CD4-positive, alpha-beta T cell (primary cell): Measurements from ENCODE around the gene PRICKLE1. TPM values are rescaled to one million over a fixed set of nuclear protein-coding genes. Genes with fewer than 3 reads are reported as not detected.

Experiments used
- ATAC-seq: fragments of 200-7000 bp; cut with Tn5 transposase; one replicate; pipeline ENCODE4 v1.10.0; 2022; ENCODE audit warnings: mild to moderate bottlenecking; ENCODE audit not compliant: poor library complexity
- CTCF ChIA-PET: fragments of 350-600 bp; sonication (Branson Sonifier 250); formaldehyde crosslinking; loops from one replicate; lab custom pipeline; 2021; ENCODE audit warnings: antibody characterized with exemption, inconsistent platforms; lab: Charles Lee
- POLR2A ChIA-PET: fragments of 350-600 bp; sonication (Branson Sonifier 250); formaldehyde crosslinking; loops from one replicate; lab custom pipeline; 2021; ENCODE audit warnings: antibody characterized with exemption, inconsistent platforms; lab: Charles Lee
- DNase-seq, 14 experiments: peaks; one replicate each; pipeline ENCODE4 v3.0.0-alpha.2; 2013 to 2020; ENCODE audit warnings: mixed read lengths in 2 of 14
- H3K27ac ChIP-seq, 2 donors: one replicate each; pipeline versions ENCODE4 v1.5.1 to v1.7.0; 2013; ENCODE audit warnings: low read length in 2 of 2, low read depth in 1 of 2, mild to moderate bottlenecking in 1 of 2
- H3K27me3 ChIP-seq, 2 experiments: 1 replicate in 1 of 2; 2 replicates in 1 of 2; pipeline versions ENCODE4 v1.6.1 to v1.7.0; 2013; ENCODE audit warnings: low read length in 2 of 2, control low read depth in 1 of 2, mild to moderate bottlenecking in 1 of 2, moderate library complexity in 1 of 2; ENCODE audit not compliant: insufficient read depth in 2 of 2, control insufficient read depth in 1 of 2
- H3K36me3 ChIP-seq: one replicate; pipeline ENCODE4 v1.6.1; 2013; ENCODE audit warnings: low read length, control low read depth; ENCODE audit not compliant: insufficient read depth
- H3K4me1 ChIP-seq: one replicate; pipeline ENCODE4 v1.6.1; 2013; ENCODE audit warnings: low read length, control low read depth; ENCODE audit not compliant: insufficient read depth
- H3K4me3 ChIP-seq: one replicate; pipeline ENCODE4 v1.5.1; 2013; ENCODE audit warnings: mild to moderate bottlenecking, low read length, moderate library complexity
- H3K9me3 ChIP-seq, 2 experiments: 1 replicate in 1 of 2; 2 replicates in 1 of 2; pipeline versions ENCODE4 v1.6.1 to v1.7.0; 2013; ENCODE audit warnings: low read length in 2 of 2, mild to moderate bottlenecking in 2 of 2, control low read depth in 1 of 2, moderate library complexity in 1 of 2; ENCODE audit not compliant: control insufficient read depth in 1 of 2, insufficient read depth in 1 of 2
- H3K27ac Mint-ChIP-seq: one replicate; pipeline ENCODE4 v1.8.0; 2020; ENCODE audit warnings: mixed read lengths
- H3K27me3 Mint-ChIP-seq: one replicate; pipeline ENCODE4 v1.8.0; 2021; ENCODE audit warnings: mixed read lengths
- H3K36me3 Mint-ChIP-seq: one replicate; pipeline ENCODE4 v1.8.0; 2021; ENCODE audit warnings: low read depth, mixed read lengths
- H3K4me1 Mint-ChIP-seq: one replicate; pipeline ENCODE4 v1.8.0; 2021; ENCODE audit warnings: low read depth, mixed read lengths
- H3K4me3 Mint-ChIP-seq: one replicate; pipeline ENCODE4 v1.8.0; 2020; ENCODE audit warnings: mild to moderate bottlenecking, mixed read lengths
- H3K9me3 Mint-ChIP-seq: one replicate; pipeline ENCODE4 v1.8.0; 2020; ENCODE audit warnings: mixed read lengths
- CTCF ChIP-seq: fragments of 200-600 bp; IDR thresholded peaks from one replicate; pipeline ENCODE4 v1.8.0; 2022; ENCODE audit warnings: antibody characterized with exemption, mild to moderate bottlenecking
- intact Hi-C, 2 experiments: fragments of 100-400 bp; cut with DNase I in 1 of 2; cut with micrococcal nuclease in 1 of 2; formaldehyde crosslinking; loops; one replicate each; pipeline versions ENCODE4 v1.15.1 to v1.9.0; 2023 to 2025; cut with DNase I, micrococcal nuclease
- total RNA-seq, 174 experiments: library from RNA in 2 of 174; stranded (reverse) in 2 of 174; gene quantifications; one replicate each; pipeline ENCODE4 v1.2.3 and lab custom pipeline; 2021 to 2026

Gene PRICKLE1
- total RNA-seq, 2 experiments from 2014 or later: not detected

GRCh38 chr12:42583016-42583415 lies 6.5 kb downstream of the PRICKLE1 start:
- H3K27me3 ChIP-seq: peaks cover 11 to 33% of the 10 kb centered on the region in 2 experiments
- H3K9me3 ChIP-seq: no peaks in the 10 kb centered on the region
- H3K4me1 Mint-ChIP-seq: no peaks in the 10 kb centered on the region
- no peak overlapping the region for H3K4me3 ChIP-seq
- no peak overlapping the region for H3K4me3 Mint-ChIP-seq
- peaks cover 59% of the 10 kb centered on the region for H3K27me3 Mint-ChIP-seq
- no peak for DNase-seq
- CTCF ChIA-PET: no interaction called here
- POLR2A ChIA-PET: no interaction called here
- no peaks in the 10 kb centered on the region for H3K4me1 ChIP-seq
- no peaks in the 10 kb centered on the region for H3K36me3 Mint-ChIP-seq
- no peak overlapping the region for H3K27ac ChIP-seq
- H3K27ac Mint-ChIP-seq: no peak overlapping the region
- no peak for TF ChIP-seq CTCF
- no peak for ATAC-seq
- intact Hi-C loops: no loop called here
- H3K36me3 ChIP-seq: no peaks in the 10 kb centered on the region
- H3K9me3 Mint-ChIP-seq: no peaks in the 10 kb centered on the region

- H3K36me3 Mint-ChIP-seq: no peaks in the 10 kb centered on the region
- no peaks in the 10 kb centered on the region for H3K4me1 Mint-ChIP-seq
- no peak for TF ChIP-seq CTCF
- H3K4me3 Mint-ChIP-seq: no peak overlapping the region
- H3K27me3 ChIP-seq: peaks cover 6 to 28% of the 10 kb centered on the region in 2 experiments
- no peaks in the 10 kb centered on the region for H3K4me1 ChIP-seq
- no peaks in the 10 kb centered on the region for H3K9me3 ChIP-seq
- no peaks in the 10 kb centered on the region for H3K36me3 ChIP-seq
- ATAC-seq (no peak), DNase-seq (no peak)
- intact Hi-C loops: no loop called here
- H3K27ac ChIP-seq: no peak overlapping the region
- CTCF ChIA-PET: no interaction called here
- H3K27ac Mint-ChIP-seq: no peak overlapping the region
- peaks cover 54% of the 10 kb centered on the region for H3K27me3 Mint-ChIP-seq
- H3K4me3 ChIP-seq: no peak overlapping the region
- H3K9me3 Mint-ChIP-seq: no peaks in the 10 kb centered on the region
- POLR2A ChIA-PET: no interaction called here
Measured at GRCh38 chr12:42582498-42582897, 7.0 kb downstream of the PRICKLE1 start.

- ATAC-seq (no peak), DNase-seq (no peak)
- POLR2A ChIA-PET: no interaction called here
- H3K27me3 Mint-ChIP-seq: peaks cover 49% of the 10 kb centered on the region
- no peaks in the 10 kb centered on the region for H3K9me3 Mint-ChIP-seq
- Histone ChIP-seq H3K27me3 (peaks cover 2 to 24% of the 10 kb centered on the region in 2 experiments), H3K4me1 (no peaks in the 10 kb centered on the region), H3K27ac (no peak overlapping the region), H3K4me3 (no peak overlapping the region), H3K36me3 (no peaks in the 10 kb centered on the region), H3K9me3 (no peaks in the 10 kb centered on the region)
- TF ChIP-seq CTCF: no peak
- CTCF ChIA-PET: no interaction called here
- intact Hi-C loops: no loop called here
- H3K4me3 Mint-ChIP-seq: no peak overlapping the region
- no peak overlapping the region for H3K27ac Mint-ChIP-seq
- H3K4me1 Mint-ChIP-seq: no peaks in the 10 kb centered on the region
- H3K36me3 Mint-ChIP-seq: no peaks in the 10 kb centered on the region
Measured at GRCh38 chr12:42582050-42582449, 7.5 kb downstream of the PRICKLE1 start.
